Ishikawa (cell line): Measurements from ENCODE around the gene SLC38A10.

ENCODE experiments used
- CEBPB ChIP-seq: IDR thresholded peaks from 2 replicates; pipeline ENCODE4 v1.6.1; 2012
- CREB1 ChIP-seq: IDR thresholded peaks from 2 replicates; pipeline ENCODE4 v1.6.1; 2012; ENCODE audit warnings: low read depth
- EGR1 ChIP-seq: IDR thresholded peaks from 2 replicates; pipeline ENCODE4 v1.6.1; 2012
- EP300 ChIP-seq: IDR thresholded peaks from 2 replicates; pipeline ENCODE4 v1.6.1; 2012; ENCODE audit warnings: borderline replicate concordance
- FOXM1 ChIP-seq: IDR thresholded peaks from 2 replicates; pipeline ENCODE4 v1.6.1; 2012; ENCODE audit warnings: low read depth, borderline replicate concordance
- MAX ChIP-seq: IDR thresholded peaks from 2 replicates; pipeline ENCODE4 v1.6.1; 2012
- NFIC ChIP-seq: IDR thresholded peaks from 2 replicates; pipeline ENCODE4 v1.6.1; 2012
- RAD21 ChIP-seq: IDR thresholded peaks from 2 replicates; pipeline ENCODE4 v1.6.1; 2012; ENCODE audit warnings: low read depth
- REST ChIP-seq: IDR thresholded peaks from 2 replicates; pipeline ENCODE4 v1.6.1; 2012; ENCODE audit warnings: low read depth, mild to moderate bottlenecking
- TAF1 ChIP-seq: IDR thresholded peaks from 2 replicates; pipeline ENCODE4 v1.6.1; 2012; ENCODE audit warnings: low read depth, mild to moderate bottlenecking
- TCF12 ChIP-seq: IDR thresholded peaks from 2 replicates; pipeline ENCODE4 v1.6.1; 2012; ENCODE audit warnings: low read depth
- TEAD4 ChIP-seq: IDR thresholded peaks from 2 replicates; pipeline ENCODE4 v1.6.1; 2012
- USF1 ChIP-seq: IDR thresholded peaks from 2 replicates; pipeline ENCODE4 v1.6.1; 2012
- YY1 ChIP-seq: IDR thresholded peaks from 2 replicates; pipeline ENCODE4 v1.6.1; 2012; ENCODE audit warnings: low read depth
- ZBTB7A ChIP-seq: IDR thresholded peaks from 2 replicates; pipeline ENCODE4 v1.6.1; 2012; ENCODE audit warnings: low read depth

Gene SLC38A10

GRCh38 chr17:81258292-81258691, 36.8 kb downstream of the SLC38A10 start:
- TF ChIP-seq USF1, result no peak
- TF ChIP-seq TEAD4, result no peak
- no peak for TF ChIP-seq EGR1
- TF ChIP-seq CEBPB, result no peak
- no peak for TF ChIP-seq FOXM1
- TF ChIP-seq CREB1, result no peak
- TF ChIP-seq TCF12, result no peak
- TF ChIP-seq NFIC, result no peak
- no peak for TF ChIP-seq ZBTB7A
- no peak for TF ChIP-seq EP300
- TF ChIP-seq MAX, result no peak

GRCh38 chr17:81257533-81257932, 37.6 kb downstream of the SLC38A10 start:
- TF ChIP-seq NFIC (no peak), REST (no peak), CREB1 (no peak)

GRCh38 chr17:81256616-81257015, 38.5 kb downstream of the SLC38A10 start:
- TF ChIP-seq FOXM1 (no peak), TCF12 (no peak), ZBTB7A (no peak), RAD21 (no peak), USF1 (no peak), CEBPB (no peak), REST (no peak), YY1 (no peak), MAX (no peak), EGR1 (no peak), TEAD4 (no peak), TAF1 (no peak), NFIC (no peak), EP300 (no peak), CREB1 (no peak)

GRCh38 chr17:81254955-81255717, 40.0 kb downstream of the SLC38A10 start:
- TF ChIP-seq RAD21, result peak; percentile 49
- TF ChIP-seq YY1, result no peak
- TF ChIP-seq CREB1, result no peak

GRCh38 chr17:81253358-81254131, 41.6 kb downstream of the SLC38A10 start:
- no peak for TF ChIP-seq YY1
- no peak for TF ChIP-seq TCF12
- TF ChIP-seq RAD21, result peak; percentile 93
- TF ChIP-seq CREB1, result no peak
- TF ChIP-seq FOXM1, result no peak

- TF ChIP-seq EGR1 (no peak), REST (no peak), NFIC (no peak), EP300 (no peak), YY1 (no peak), ZBTB7A (no peak), CEBPB (no peak), TCF12 (no peak), TAF1 (no peak), FOXM1 (no peak), CREB1 (no peak), RAD21 (no peak), USF1 (no peak), TEAD4 (no peak), MAX (no peak)
Measured at GRCh38 chr17:81252987-81253329, 42.1 kb downstream of the SLC38A10 start.
